ENCODE data around the gene OLR1. TPM values are rescaled to one million over a fixed set of nuclear protein-coding genes. Genes with fewer than 3 reads are reported as not detected.

OLR1 gene
- total RNA-seq, 1 experiment from 2014 or later = not detected

DNA sequence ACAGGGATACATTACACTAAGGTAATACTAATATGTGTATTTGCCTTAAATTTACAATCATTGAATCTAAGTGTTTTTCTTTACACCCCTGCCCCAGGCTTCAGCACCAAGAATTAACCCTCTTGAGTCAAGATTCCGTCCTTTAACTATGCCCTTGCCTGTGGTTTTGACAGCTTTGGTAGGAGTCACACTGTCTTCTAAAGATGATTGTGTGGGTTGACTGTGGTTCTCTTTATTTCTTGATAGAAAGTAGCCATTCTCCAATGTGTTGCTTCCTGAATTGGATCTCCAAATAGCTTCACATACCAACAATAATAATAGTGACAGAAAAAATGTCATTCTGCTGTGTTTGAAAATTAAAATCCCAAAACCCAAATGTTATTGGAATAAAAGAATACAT lies 45.5 kb downstream of the OLR1 start:
- Mint-ChIP-seq H3K4me3 (no peak overlapping the region), H3K27me3 (ENCODE audit: low read depth) (no peaks in the 10 kb centered on the region), H3K36me3 (no peaks in the 10 kb centered on the region), H3K4me1 (peaks cover 33% of the 10 kb centered on the region), H3K9me3 (peaks cover 5% of the 10 kb centered on the region; the same call in 1 of the 2 replicates), H3K27ac (no peak overlapping the region)
- CTCF ChIA-PET = interaction anchor here (1.6 kb wide), 1 partner anchor 383 kb away, joined by 4 read pairs; no protein-coding TSS in a partner anchor
- POLR2A ChIA-PET = no interaction called here
- no peak for TF ChIP-seq ELF4 (CRISPR knock-in tag; IDR thresholded peaks at IDR 0.05; ENCODE audit: low read depth)
- TF ChIP-seq ZNF423 (CRISPR knock-in tag; IDR thresholded peaks at IDR 0.05) = no peak
- TF ChIP-seq, protein P1, sequence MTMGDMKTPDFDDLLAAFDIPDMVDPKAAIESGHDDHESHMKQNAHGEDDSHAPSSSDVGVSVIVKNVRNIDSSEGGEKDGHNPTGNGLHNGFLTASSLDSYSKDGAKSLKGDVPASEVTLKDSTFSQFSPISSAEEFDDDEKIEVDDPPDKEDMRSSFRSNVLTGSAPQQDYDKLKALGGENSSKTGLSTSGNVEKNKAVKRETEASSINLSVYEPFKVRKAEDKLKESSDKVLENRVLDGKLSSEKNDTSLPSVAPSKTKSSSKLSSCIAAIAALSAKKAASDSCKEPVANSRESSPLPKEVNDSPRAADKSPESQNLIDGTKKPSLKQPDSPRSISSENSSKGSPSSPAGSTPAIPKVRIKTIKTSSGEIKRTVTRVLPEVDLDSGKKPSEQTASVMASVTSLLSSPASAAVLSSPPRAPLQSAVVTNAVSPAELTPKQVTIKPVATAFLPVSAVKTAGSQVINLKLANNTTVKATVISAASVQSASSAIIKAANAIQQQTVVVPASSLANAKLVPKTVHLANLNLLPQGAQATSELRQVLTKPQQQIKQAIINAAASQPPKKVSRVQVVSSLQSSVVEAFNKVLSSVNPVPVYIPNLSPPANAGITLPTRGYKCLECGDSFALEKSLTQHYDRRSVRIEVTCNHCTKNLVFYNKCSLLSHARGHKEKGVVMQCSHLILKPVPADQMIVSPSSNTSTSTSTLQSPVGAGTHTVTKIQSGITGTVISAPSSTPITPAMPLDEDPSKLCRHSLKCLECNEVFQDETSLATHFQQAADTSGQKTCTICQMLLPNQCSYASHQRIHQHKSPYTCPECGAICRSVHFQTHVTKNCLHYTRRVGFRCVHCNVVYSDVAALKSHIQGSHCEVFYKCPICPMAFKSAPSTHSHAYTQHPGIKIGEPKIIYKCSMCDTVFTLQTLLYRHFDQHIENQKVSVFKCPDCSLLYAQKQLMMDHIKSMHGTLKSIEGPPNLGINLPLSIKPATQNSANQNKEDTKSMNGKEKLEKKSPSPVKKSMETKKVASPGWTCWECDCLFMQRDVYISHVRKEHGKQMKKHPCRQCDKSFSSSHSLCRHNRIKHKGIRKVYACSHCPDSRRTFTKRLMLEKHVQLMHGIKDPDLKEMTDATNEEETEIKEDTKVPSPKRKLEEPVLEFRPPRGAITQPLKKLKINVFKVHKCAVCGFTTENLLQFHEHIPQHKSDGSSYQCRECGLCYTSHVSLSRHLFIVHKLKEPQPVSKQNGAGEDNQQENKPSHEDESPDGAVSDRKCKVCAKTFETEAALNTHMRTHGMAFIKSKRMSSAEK (CRISPR knock-in tag; IDR thresholded peaks at IDR 0.05; ENCODE audit: borderline replicate concordance) = no peak
- TF ChIP-seq TEAD4 (CRISPR knock-in tag; IDR thresholded peaks at IDR 0.05) = no peak
- TF ChIP-seq SMAD4 (CRISPR knock-in tag; IDR thresholded peaks at IDR 0.05) = no peak
- TF ChIP-seq, protein P2, sequence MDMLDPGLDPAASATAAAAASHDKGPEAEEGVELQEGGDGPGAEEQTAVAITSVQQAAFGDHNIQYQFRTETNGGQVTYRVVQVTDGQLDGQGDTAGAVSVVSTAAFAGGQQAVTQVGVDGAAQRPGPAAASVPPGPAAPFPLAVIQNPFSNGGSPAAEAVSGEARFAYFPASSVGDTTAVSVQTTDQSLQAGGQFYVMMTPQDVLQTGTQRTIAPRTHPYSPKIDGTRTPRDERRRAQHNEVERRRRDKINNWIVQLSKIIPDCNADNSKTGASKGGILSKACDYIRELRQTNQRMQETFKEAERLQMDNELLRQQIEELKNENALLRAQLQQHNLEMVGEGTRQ (CRISPR knock-in tag; IDR thresholded peaks at IDR 0.05) = no peak
- no peak for TF ChIP-seq GABPB1 (CRISPR knock-in tag; IDR thresholded peaks at IDR 0.05)
- TF ChIP-seq NFE2L1 (CRISPR knock-in tag; IDR thresholded peaks at IDR 0.05) = no peak
- TF ChIP-seq GTF2I (CRISPR knock-in tag; conservative IDR thresholded peaks at IDR 0.05) = no peak
- TF ChIP-seq ATF1 (CRISPR knock-in tag; IDR thresholded peaks at IDR 0.05) = no peak
- TF ChIP-seq, protein P3, sequence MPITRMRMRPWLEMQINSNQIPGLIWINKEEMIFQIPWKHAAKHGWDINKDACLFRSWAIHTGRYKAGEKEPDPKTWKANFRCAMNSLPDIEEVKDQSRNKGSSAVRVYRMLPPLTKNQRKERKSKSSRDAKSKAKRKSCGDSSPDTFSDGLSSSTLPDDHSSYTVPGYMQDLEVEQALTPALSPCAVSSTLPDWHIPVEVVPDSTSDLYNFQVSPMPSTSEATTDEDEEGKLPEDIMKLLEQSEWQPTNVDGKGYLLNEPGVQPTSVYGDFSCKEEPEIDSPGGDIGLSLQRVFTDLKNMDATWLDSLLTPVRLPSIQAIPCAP (CRISPR knock-in tag; IDR thresholded peaks at IDR 0.05) = no peak
- no peak for TF ChIP-seq KAT7 (CRISPR knock-in tag; IDR thresholded peaks at IDR 0.05; ENCODE audit: borderline replicate concordance)
- no peak for TF ChIP-seq TEAD1 (CRISPR knock-in tag; IDR thresholded peaks at IDR 0.05)
- TF ChIP-seq PRRX2 (CRISPR knock-in tag; IDR thresholded peaks at IDR 0.05) = no peak
- TF ChIP-seq, protein P4, sequence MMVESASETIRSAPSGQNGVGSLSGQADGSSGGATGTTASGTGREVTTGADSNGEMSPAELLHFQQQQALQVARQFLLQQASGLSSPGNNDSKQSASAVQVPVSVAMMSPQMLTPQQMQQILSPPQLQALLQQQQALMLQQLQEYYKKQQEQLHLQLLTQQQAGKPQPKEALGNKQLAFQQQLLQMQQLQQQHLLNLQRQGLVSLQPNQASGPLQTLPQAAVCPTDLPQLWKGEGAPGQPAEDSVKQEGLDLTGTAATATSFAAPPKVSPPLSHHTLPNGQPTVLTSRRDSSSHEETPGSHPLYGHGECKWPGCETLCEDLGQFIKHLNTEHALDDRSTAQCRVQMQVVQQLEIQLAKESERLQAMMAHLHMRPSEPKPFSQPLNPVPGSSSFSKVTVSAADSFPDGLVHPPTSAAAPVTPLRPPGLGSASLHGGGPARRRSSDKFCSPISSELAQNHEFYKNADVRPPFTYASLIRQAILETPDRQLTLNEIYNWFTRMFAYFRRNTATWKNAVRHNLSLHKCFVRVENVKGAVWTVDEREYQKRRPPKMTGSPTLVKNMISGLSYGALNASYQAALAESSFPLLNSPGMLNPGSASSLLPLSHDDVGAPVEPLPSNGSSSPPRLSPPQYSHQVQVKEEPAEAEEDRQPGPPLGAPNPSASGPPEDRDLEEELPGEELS (CRISPR knock-in tag; IDR thresholded peaks at IDR 0.05) = no peak
- TF ChIP-seq, protein P5, sequence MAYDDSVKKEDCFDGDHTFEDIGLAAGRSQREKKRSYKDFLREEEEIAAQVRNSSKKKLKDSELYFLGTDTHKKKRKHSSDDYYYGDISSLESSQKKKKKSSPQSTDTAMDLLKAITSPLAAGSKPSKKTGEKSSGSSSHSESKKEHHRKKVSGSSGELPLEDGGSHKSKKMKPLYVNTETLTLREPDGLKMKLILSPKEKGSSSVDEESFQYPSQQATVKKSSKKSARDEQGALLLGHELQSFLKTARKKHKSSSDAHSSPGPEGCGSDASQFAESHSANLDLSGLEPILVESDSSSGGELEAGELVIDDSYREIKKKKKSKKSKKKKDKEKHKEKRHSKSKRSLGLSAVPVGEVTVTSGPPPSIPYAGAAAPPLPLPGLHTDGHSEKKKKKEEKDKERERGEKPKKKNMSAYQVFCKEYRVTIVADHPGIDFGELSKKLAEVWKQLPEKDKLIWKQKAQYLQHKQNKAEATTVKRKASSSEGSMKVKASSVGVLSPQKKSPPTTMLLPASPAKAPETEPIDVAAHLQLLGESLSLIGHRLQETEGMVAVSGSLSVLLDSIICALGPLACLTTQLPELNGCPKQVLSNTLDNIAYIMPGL (CRISPR knock-in tag; IDR thresholded peaks at IDR 0.05) = no peak
- TF ChIP-seq SOX15 (CRISPR knock-in tag; IDR thresholded peaks at IDR 0.05) = no peak
- no peak for TF ChIP-seq ZNF263 (CRISPR knock-in tag; IDR thresholded peaks at IDR 0.05; ENCODE audit: low read depth)
- ATAC-seq (no peak), DNase-seq (ENCODE audit: low spot score) (no peak)
